Loucy (cell line): Measurements from ENCODE around the gene GSTA2.

Experiments used
- H2AFZ ChIP-seq: fragments of 200-600 bp; sonication (generic); 2 replicates; pipeline ENCODE4 v1.6.0; 2016; ENCODE audit warnings: antibody characterized with exemption, mild to moderate bottlenecking, low read length, moderate library complexity
- H3F3A ChIP-seq: fragments of 200-600 bp; 2 replicates; pipeline ENCODE4 v1.6.0; 2016; ENCODE audit warnings: antibody characterized with exemption, low read depth, mild to moderate bottlenecking
- H3K27me3 ChIP-seq: fragments of 200-600 bp; sonication (generic); 2 replicates; pipeline ENCODE4 v1.6.1; 2014; ENCODE audit warnings: low read length, mild to moderate bottlenecking; ENCODE audit not compliant: insufficient read depth, poor library complexity, severe bottlenecking
- H3K36me3 ChIP-seq: fragments of 200-600 bp; sonication (generic); 2 replicates; pipeline ENCODE4 v1.6.1; 2016; ENCODE audit warnings: low read length; ENCODE audit not compliant: insufficient read depth
- H3K4me1 ChIP-seq: fragments of 200-600 bp; sonication (generic); 2 replicates; pipeline ENCODE4 v1.5.1; 2014; ENCODE audit warnings: low read length, mild to moderate bottlenecking; ENCODE audit not compliant: insufficient read depth, poor library complexity, severe bottlenecking
- H3K4me2 ChIP-seq: fragments of 200-600 bp; sonication (generic); 2 replicates; pipeline ENCODE4 v1.6.0; 2014; ENCODE audit warnings: antibody characterized with exemption, low read length, low read depth, mild to moderate bottlenecking; ENCODE audit not compliant: poor library complexity, severe bottlenecking
- H3K4me3 ChIP-seq: fragments of 200-600 bp; sonication (generic); 2 replicates; pipeline ENCODE4 v1.5.1; 2014; ENCODE audit warnings: low read length, mild to moderate bottlenecking, mixed read lengths; ENCODE audit not compliant: poor library complexity, severe bottlenecking
- H3K79me2 ChIP-seq: fragments of 200-600 bp; sonication (generic); 2 replicates; pipeline ENCODE4 v1.6.1; 2014; ENCODE audit warnings: low read length; ENCODE audit not compliant: insufficient read depth
- H3K9ac ChIP-seq: fragments of 200-600 bp; sonication (generic); 2 replicates; pipeline ENCODE4 v1.6.0; 2014; ENCODE audit warnings: mild to moderate bottlenecking, low read depth, low read length, moderate library complexity; ENCODE audit not compliant: poor library complexity, severe bottlenecking
- H3K9me2 ChIP-seq: fragments of 200-600 bp; sonication (generic); replicated peaks from 2 replicates; pipeline ENCODE4 v1.6.1; 2016; ENCODE audit warnings: low read depth, low read length, mixed read lengths
- H3K9me3 ChIP-seq: fragments of 200-600 bp; sonication (generic); 2 replicates; pipeline ENCODE4 v1.6.1; 2014; ENCODE audit warnings: mild to moderate bottlenecking, antibody characterized with exemption, low read length, low read depth; ENCODE audit not compliant: insufficient read depth
- H4K20me1 ChIP-seq: fragments of 200-600 bp; sonication (generic); 2 replicates; pipeline ENCODE4 v1.6.0; 2014; ENCODE audit warnings: antibody characterized with exemption, low read length, mild to moderate bottlenecking; ENCODE audit not compliant: insufficient read depth, poor library complexity, severe bottlenecking
- CTCF ChIP-seq: fragments of 200-600 bp; sonication (generic); conservative IDR thresholded peaks from 2 replicates; pipeline ENCODE4 v1.5.1; 2014; ENCODE audit warnings: mild to moderate bottlenecking, antibody characterized with exemption, low read length
- EZH2phosphoT487 ChIP-seq: fragments of 200-600 bp; IDR thresholded peaks from 2 replicates; pipeline ENCODE4 v1.6.1; 2018; ENCODE audit warnings: antibody characterized with exemption, mild to moderate bottlenecking, moderate library complexity, borderline replicate concordance

The GSTA2 gene

GRCh38 chr6:52725535-52726192 is 37.6 kb downstream of the GSTA2 start:
- H3F3A ChIP-seq, result no peaks in the 10 kb centered on the region
- no peak overlapping the region for H3K4me3 ChIP-seq
- no peak overlapping the region for H3K9ac ChIP-seq
- no peaks in the 10 kb centered on the region for H3K36me3 ChIP-seq
- no peak overlapping the region for H2AFZ ChIP-seq
- H3K9me2 ChIP-seq, result no peaks in the 10 kb centered on the region
- H3K9me3 ChIP-seq, result no peaks in the 10 kb centered on the region
- H4K20me1 ChIP-seq, result no peaks in the 10 kb centered on the region
- H3K4me1 ChIP-seq, result no peaks in the 10 kb centered on the region
- no peak for TF ChIP-seq CTCF
- no peak for TF ChIP-seq EZH2phosphoT487
- no peaks in the 10 kb centered on the region for H3K27me3 ChIP-seq
- no peaks in the 10 kb centered on the region for H3K79me2 ChIP-seq
- no peak overlapping the region for H3K4me2 ChIP-seq

- Histone ChIP-seq H3F3A (no peaks in the 10 kb centered on the region), H3K4me1 (no peaks in the 10 kb centered on the region), H3K27me3 (no peaks in the 10 kb centered on the region), H3K4me3 (no peak overlapping the region), H2AFZ (no peak overlapping the region), H3K9ac (no peak overlapping the region), H4K20me1 (no peaks in the 10 kb centered on the region), H3K79me2 (no peaks in the 10 kb centered on the region), H3K9me3 (no peaks in the 10 kb centered on the region), H3K9me2 (no peaks in the 10 kb centered on the region), H3K36me3 (no peaks in the 10 kb centered on the region), H3K4me2 (no peak overlapping the region)
- no peak for TF ChIP-seq CTCF
- TF ChIP-seq EZH2phosphoT487, result no peak
Observed at GRCh38 chr6:52725143-52725534, 38.1 kb downstream of the GSTA2 start.

GRCh38 chr6:52724406-52725121 is 38.7 kb downstream of the GSTA2 start:
- Histone ChIP-seq H3K4me2 (no peak overlapping the region), H4K20me1 (no peaks in the 10 kb centered on the region), H3K79me2 (no peaks in the 10 kb centered on the region), H3K4me1 (no peaks in the 10 kb centered on the region), H3F3A (no peaks in the 10 kb centered on the region), H3K36me3 (no peaks in the 10 kb centered on the region), H2AFZ (no peak overlapping the region; the same call in none of the 2 replicates), H3K27me3 (no peaks in the 10 kb centered on the region), H3K9ac (no peak overlapping the region), H3K9me3 (no peaks in the 10 kb centered on the region), H3K9me2 (no peaks in the 10 kb centered on the region), H3K4me3 (no peak overlapping the region)
- TF ChIP-seq EZH2phosphoT487, result no peak
- peak; percentile 90 for TF ChIP-seq CTCF
